ENCODE measurements around the gene NIT1.

NIT1 gene

DNA sequence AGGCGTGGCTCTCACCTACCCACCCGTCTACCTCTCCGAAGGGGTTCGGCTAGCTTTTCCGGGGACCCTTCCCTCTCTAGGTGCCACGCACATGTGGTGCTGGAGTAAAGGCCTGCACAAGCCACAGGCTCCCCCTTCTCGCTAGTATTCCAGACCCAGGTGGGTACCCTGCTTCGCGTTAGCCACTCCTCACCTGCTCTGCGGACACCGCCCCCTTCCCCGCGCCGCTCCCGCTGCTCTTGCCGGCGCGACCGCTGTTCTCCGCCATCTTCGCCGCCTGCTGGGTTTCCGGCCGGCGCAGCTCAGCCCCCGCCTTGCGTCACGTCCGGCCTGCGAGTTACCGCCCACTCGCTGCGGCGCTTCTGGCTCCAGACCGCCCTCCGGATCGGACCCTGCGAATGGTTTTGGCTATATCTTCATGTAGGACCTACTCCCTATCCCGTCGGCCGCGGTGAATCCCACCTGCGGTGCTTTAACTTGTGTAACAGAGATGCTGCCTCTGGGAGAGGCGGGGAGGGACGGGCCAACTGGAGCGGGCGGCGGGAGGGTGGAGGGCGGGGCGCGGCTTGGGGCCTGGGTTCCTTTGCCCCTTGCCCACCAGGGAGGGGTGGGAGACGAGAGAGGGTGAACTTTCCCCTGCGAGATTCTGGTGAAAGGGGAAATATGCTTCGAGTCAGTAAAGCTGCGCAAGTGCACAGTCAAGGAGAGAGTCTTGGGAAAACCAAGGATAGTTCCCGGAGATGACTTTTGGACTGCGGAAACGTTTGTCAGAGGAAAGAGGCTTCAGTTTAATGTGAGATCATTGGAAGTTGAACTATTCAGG is at the start of gene NIT1, which contains the start of gene PFDN2:
TSS of gene NIT1 (plus strand) at position 347 of the 823 bp plus-strand sequence. CDS start at position 419, 72 bp downstream.
TSS of gene PFDN2 (minus strand) at position 279 of the 823 bp plus-strand sequence. CDS start at position 268, 11 bp downstream.
- peak; percentile 94 for DNase-seq

DNA sequence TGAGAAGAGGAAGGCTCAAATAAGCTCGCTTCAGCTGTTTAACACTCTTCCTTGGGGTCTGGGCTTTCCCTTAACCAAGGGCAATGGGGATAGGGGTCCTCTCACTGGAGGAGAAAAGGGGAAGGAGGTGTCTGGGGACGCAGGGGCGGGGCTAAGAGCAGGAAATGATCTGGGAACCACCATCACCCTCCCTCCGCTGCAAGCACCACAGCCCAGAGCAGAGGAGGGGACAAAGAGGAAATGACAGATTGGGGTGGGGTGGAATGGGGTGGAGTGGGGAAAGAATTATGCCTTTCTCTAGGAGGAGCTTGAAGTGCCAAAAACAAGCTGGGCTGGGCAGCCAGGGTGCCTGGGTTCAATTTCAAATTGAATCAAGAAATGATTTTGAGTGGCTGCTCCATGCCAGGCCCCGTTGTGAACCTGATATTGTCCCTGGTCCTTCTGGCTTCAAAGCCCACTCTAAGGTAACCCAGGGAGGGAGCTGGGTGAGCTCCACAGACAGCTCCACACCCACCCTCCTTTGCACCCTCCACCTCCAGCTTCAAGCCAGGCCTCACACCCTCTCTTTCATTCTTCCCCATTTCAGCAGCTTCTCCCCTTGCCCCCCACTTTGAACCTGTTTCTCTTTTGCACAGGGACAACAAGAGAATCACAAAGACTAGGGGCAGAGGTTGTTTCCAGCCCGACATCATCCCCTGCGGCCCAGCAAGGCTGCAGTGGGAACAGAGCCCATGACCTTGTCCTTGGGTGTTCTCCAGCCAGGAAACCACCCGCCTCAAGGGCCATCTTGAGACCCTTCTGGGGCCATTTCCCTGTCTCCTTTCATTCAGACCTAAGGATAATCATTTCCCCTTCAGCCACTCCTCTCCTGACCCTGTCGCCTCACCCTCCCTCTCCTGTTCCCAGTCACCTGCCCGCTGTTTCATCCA is 49.3 kb upstream of the NIT1 start:
- peak; percentile 74 for DNase-seq

DNA sequence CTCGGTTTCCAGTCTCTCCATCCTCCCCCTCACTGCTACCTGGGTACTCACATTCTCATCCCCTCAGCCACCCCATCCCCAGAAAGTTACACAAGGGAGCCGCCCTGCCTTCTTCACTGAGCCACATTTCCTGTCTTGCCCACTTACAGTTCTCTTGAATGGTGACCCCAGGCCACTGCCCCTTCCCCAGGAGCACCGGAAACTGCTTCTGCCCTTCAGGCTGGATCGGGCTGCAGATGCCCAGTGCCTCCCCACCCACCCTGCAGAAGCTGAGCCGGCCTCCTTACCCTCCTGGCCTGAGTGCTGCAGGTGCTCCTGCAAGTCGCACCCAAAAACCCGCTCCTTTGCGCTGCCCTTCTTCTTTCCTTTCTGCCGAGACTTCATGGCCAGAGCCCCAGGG is 48.7 kb upstream of the NIT1 start:
- DNase-seq, result no peak

- DNase-seq, result peak; percentile 74
Measured at GRCh38 chr1:161069731-161070270, 48.1 kb upstream of the NIT1 start, which contains the start of gene ARHGAP30. ARHGAP30 (minus strand) TSS chr1:161069891; CDS start chr1:161069624, 267 bp downstream.

GRCh38 chr1:161070761-161071160 is 47.1 kb upstream of the NIT1 start:
- no peak for DNase-seq

GRCh38 chr1:161071886-161072371 is 46.0 kb upstream of the NIT1 start:
- peak; percentile 41 for DNase-seq

DNA sequence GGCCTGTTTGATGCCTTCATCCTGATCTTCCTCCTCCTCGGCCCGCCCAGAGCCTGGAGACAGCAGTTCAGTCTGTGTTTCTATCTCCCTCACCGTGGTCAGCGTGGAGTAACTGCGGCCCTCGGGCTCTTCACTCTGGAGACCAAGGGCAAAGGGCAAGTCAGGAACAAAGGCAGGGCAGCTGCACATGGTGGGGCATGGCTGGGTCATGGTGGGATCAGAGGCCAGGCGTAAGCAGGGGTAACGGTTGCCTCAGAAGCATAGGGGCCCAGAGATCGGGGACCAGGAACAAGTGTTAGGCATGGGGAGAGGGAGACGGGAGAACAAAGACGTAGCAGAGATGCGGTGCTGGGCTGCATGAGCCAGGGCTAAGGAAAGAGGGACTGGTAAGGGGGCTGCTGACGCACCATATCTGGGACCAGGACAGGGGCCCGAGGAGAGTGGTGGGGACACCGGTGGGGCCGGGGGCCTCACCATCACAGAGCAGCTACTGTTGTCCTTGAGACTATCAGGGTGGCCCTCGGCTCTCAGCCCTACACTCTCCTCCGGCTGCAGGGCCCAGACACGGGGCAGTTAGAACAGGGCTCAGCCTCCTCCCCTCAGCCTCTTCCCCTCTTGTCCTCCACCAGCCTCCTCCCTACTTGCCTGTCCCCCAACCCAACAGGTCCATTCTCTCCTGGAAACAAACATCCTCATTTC is 45.0 kb upstream of the NIT1 start:
- DNase-seq, result no peak

DNA sequence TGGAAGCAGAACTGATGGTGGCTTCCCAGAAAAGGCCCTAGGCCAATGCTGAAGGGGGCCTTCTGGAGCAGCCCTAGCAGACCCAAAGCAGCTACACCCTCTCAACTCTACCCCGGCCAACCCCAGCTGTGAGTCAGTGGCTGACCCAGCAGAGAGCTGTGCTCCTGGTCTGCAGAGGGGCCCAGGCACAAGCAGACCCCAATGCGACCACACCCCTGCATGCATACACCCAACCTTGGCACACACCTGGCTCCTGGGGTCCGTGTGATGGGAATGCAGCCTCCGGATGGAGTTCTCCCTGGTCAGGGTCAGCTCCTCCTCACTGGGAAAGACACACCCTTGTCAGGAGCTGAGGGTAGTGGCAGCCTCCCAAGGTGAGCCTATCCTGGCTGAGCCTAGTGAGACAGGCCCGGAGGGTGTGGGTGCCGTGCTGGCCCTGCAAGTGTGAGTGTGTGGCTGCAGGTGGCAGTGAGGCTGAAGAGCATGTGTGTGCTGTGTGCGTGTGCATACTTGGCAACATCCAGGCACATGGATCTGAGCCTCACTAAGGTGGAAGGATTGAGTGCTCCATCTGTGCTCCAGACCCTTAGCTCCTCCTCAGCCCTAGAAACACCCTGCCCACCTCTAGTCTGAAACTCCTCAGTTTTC is 44.3 kb upstream of the NIT1 start:
- DNase-seq, result no peak

DNA sequence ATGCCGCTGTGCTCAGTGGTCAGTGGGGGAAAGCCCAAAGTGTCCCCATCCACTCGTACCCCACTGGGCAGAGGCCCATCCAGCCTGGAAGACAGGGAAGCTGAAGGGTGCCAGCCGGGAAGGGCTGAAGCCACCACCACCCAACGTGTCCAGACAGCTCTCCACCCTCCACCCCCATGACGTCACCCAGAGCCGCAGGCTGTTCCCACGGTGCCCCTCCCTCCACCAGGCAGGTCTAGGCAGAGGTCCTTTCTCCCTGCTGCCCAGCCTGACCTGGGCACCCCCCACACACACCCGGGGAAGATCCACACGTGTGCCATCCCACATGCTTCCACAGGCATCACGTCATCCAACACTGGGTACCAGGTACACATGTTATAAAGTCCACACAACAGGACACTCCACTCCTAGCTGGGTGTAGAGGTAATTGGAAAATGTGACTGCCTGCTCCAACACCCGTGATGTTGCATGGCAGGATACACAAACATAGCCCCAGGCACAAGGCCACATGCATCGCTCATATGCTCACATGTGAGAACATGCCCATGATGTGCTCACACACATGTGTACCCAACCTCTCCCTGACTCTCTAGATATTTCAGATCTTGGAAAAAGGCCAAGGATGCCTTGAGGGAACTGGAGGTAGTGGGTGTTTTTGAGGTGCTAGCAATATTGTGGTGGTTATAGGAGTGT is 43.1 kb upstream of the NIT1 start:
- no peak for DNase-seq

- DNase-seq, result no peak
Measured at GRCh38 chr1:161076410-161076809, 41.5 kb upstream of the NIT1 start.

DNA sequence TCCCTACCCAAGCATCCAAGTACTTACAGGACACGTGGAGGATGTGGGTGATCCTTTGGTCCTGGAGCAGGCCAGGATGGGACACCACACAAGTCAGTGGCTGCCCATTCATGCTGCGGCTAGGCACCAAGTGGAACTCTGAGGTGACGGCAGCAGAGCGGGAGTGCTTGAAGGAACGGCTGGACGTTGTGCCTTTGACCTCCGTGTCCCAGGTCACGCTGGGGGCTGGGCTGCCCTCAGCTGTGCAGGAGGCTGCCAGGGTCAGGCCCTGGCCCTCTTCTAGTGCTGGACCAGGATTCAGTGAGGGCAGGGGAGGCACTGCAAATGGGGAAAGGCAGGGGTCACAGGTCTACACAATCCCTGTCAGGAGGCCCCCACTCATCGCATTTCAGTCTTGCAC is 40.5 kb upstream of the NIT1 start:
- no peak for DNase-seq

- no peak for DNase-seq
Measured at GRCh38 chr1:161079436-161080110, 38.3 kb upstream of the NIT1 start.

DNA sequence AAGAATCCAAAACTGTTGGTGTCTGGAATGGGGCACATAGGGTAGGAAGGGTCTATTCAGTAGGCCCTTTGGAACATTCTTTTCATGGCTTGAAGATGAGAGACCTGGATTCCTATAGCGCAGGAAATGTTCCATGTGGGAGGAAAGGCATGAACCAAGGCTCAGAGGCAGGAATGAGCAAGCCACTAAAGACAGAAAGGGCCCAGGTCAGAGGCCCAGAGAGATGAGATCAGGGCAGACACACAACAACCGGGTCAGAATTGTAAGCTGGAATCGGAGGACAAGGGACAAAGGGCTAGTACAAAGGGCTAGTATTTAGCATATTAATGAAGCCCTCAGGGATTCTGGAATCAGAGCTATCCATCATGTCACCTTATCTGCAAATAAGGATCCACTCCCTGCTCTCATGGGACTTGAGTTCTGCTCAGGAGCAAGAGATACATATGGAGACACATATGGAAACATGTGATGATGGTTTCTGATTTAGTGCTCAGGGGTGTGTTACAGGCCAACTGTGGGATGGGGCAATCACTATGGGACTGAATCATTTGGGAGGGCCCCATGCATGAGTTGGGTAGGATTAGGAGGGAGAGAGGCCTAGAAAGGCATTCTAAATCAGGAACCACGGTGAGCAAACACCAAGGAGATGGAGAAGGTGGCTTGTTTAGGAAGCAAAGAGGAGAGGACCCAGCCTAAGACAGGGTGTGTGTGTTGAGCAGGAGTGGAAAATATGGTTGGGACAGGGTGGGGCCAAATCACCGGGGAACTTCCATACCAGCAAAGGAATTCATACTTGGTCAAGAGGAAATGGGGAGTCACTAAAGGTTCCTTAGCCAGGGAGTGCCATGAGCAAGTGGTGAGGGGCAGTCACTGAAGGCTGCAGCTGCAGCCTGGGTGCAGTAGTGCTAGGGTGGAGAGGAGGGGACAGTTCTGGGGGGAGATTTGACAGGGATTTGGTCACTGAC is 37.2 kb upstream of the NIT1 start:
- no peak for DNase-seq

- DNase-seq, result no peak
Measured at GRCh38 chr1:161081519-161081918, 36.4 kb upstream of the NIT1 start.

GRCh38 chr1:161082483-161082882 is 35.4 kb upstream of the NIT1 start:
- no peak for DNase-seq

DNA sequence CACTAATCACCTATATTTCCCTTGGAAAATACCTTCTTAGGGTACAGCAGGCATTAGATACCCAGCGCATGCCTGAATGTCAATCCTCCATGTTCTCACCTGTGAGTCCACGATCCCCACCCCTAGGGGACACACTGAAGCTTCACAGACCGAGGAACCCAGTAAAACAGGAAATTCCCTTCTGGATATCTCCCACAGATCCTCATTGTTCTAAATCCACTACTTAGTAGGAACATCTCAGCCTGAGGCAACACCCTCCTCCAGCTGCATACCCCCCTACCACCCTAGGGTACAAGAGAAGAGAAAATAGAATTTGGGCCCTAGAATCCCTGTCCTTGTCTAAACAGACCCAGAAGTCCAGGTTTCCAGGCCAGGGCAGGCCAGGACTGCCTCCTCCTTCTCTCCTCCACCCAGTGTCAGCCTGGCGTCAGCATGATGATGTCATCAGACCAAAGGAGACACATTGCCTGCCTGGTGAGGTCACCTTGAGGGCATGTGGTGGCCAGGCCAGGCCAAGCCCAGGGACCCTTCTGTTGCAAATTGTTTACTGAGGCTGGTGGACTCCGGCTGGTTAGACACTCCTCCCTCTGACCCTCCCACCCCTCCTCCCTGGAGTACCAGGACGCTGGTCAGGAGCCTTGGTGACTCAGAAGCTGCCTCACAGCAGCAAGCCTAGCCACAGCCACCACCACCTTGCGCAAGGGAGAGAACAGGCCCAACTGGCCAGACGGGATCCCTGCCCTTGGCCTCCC is 34.7 kb upstream of the NIT1 start:
- peak; percentile 43 for DNase-seq

DNA sequence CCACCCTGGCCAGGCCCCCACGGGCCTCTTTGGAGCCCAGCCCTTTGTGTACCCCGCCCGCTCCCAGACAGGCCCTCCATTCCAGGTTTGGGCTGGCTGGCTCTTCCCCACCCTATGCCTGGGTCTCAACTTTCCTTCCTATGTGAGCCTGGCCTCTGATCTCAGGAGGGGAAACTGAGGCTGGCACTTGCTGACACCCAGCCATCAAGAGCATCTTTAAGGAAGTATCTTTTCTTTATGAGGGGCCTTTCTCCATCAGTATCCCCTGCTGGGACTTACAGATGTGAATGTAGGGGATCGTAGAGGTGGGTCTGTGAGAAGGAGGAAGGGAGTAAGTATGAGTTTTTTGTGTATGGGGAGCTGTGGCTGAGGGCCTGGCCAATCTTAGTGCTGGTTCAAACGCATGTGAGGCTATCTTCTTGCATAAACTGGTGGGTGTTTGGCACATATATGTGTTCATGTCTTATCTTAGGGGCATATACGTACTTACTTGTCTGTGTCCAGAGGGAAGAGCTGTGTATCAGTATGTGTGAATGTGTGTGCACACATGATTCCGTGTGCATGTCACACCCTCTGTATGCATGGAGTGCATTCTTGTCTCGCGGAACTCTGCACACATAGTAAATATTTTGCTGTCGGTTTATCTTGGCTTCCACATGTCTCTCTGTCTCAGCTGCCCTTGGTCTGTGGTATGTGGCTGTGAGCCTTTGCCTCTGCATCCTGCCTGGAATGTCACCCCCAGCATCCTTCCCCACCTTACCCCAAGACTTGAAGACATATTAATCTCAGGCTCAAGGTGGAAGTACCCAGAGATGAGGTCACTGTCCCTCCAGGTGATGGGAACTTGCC is 33.9 kb upstream of the NIT1 start:
- DNase-seq, result no peak

DNA sequence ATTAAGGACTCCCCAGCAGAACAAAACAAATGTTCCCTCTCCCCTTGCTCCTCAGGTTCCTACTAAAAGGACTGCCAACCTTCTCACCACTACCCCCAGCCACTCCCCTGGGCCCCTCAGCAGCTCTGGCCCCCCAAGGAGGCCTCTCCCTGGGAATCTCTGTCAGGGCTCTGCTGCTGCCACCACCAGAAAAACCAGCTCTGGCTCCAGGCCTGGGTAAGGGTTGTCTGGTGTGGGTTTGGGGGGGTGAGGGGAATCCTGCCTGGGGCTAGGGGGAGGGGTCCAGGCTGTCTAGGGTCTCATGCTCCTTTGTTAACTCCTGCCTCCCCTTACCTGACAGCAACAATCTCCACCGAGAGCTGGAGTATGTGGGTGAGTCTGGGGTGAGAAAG is 33.3 kb upstream of the NIT1 start:
- DNase-seq, result no peak

All from femur (tissue), 1 donor.